Skeletal muscle tissue (tissue), 4 donors: ENCODE measurements around the gene KBTBD8. TPM values are rescaled to one million over a fixed set of nuclear protein-coding genes. Genes with fewer than 3 reads are reported as not detected.
A peak's percentile ranks its signal among the peaks of the same experiment; 100 is the strongest.

Source experiments
- H3K27ac ChIP-seq: one replicate; pipeline ENCODE4 v1.7.0; 2013; ENCODE audit warnings: mild to moderate bottlenecking, low read depth, low read length, inconsistent platforms
- H3K27me3 ChIP-seq, 3 donors: one replicate each; pipeline ENCODE4 v1.7.0; 2013; ENCODE audit warnings: low read length in 3 of 3; ENCODE audit not compliant: control insufficient read depth in 3 of 3, insufficient read depth in 3 of 3
- H3K36me3 ChIP-seq, 3 donors: one replicate each; pipeline ENCODE4 v1.7.0; 2013; ENCODE audit warnings: low read length in 3 of 3; ENCODE audit not compliant: control insufficient read depth in 3 of 3, insufficient read depth in 3 of 3
- H3K4me1 ChIP-seq, 3 donors: one replicate each; pipeline ENCODE4 v1.7.0; 2013; ENCODE audit warnings: low read length in 3 of 3, mild to moderate bottlenecking in 3 of 3; ENCODE audit not compliant: control insufficient read depth in 3 of 3, insufficient read depth in 3 of 3
- H3K4me3 ChIP-seq, 3 donors: one replicate each; pipeline ENCODE4 v1.7.0; 2013; ENCODE audit warnings: low read length in 3 of 3
- H3K9ac ChIP-seq, 3 donors: one replicate each; pipeline ENCODE4 v1.7.0; 2013; ENCODE audit warnings: low read length in 3 of 3, mild to moderate bottlenecking in 3 of 3, moderate library complexity in 2 of 3, low read depth in 1 of 3
- H3K9me3 ChIP-seq, 3 donors: one replicate each; pipeline ENCODE4 v1.7.0; 2013; ENCODE audit warnings: low read length in 3 of 3; ENCODE audit not compliant: control insufficient read depth in 3 of 3
- total RNA-seq: library from RNA; depleted of rRNA; stranded (reverse); fragments of >200 nt; gene quantifications from one replicate; pipeline ENCODE4 v1.2.3, GENCODE V29; 2014
- donor health status: Osteomylitis.

Gene KBTBD8, protein sequence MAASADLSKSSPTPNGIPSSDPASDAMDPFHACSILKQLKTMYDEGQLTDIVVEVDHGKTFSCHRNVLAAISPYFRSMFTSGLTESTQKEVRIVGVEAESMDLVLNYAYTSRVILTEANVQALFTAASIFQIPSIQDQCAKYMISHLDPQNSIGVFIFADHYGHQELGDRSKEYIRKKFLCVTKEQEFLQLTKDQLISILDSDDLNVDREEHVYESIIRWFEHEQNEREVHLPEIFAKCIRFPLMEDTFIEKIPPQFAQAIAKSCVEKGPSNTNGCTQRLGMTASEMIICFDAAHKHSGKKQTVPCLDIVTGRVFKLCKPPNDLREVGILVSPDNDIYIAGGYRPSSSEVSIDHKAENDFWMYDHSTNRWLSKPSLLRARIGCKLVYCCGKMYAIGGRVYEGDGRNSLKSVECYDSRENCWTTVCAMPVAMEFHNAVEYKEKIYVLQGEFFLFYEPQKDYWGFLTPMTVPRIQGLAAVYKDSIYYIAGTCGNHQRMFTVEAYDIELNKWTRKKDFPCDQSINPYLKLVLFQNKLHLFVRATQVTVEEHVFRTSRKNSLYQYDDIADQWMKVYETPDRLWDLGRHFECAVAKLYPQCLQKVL
- 3.1 TPM for total RNA-seq

DNA sequence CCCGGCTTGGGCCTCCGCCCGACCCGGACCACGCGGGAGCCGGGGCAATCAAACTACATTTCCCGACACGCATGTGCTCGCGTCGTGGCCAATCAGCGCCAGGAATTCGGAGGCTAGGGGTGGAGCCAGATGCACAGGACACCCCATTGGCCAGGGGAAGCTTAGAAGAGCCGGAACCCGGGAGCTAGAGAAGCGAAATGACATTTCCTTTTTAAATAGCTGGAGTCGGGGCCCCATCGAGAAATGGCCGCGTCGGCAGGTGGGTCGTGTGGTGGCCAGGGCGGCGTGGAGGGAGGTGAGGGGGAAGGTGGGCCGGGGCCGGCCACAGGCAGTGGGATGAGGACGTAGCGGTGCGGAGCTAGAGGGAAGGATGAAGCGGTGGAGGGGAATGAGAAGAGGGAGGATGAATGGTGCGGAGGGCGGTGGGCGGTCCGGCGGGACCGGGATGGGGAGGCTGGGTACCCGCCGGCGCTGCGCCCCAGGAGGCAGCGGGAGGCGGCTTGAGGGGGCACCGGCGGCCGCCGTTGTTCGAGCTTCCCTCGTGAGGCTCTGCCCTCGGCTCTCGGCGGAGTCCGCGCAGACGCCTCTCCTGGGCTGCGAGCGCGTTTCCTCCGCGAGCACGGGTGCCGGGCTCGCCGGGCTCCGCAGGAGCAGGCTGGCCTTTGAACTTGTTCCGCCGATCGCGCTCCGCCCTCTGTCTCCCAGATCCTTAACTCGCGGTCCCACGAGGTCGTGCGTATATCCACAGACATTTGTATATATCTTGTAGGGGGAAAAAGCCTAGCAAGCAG is at the start of gene KBTBD8:
Gene KBTBD8, plus strand, starts transcription at position 195 of the 791 bp plus-strand sequence. Its CDS starts 49 bp downstream, at position 244.
- Histone ChIP-seq H3K36me3 (no peaks in the 10 kb centered on the region), H3K9ac (peak within 1 kb of the TSS; percentile 75 to 78 (median 77))

DNA sequence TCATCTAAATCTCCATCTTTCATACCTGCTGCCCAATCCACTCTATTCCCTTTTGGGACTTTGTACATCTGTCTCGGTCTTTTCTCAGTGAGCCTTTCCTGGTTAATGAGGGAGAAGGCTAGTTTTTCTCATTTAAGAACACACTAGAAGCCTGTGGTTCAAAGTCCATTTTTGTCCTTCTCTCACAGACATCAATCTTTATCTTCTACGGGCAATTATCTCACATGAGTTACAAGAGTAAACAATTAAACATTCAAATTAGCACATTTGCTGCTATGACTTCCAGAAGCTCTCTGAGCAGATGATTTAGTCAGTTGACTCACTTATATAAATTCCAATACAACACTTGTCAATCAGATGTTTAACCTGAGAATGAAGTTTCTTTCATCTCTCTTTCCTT is 49.3 kb upstream of the KBTBD8 start:
- H3K9me3 ChIP-seq = no peaks in the 10 kb centered on the region
- no peak overlapping the region for H3K9ac ChIP-seq
- no peaks in the 10 kb centered on the region for H3K36me3 ChIP-seq
- no peaks in the 10 kb centered on the region for H3K4me1 ChIP-seq
- H3K4me3 ChIP-seq = no peak overlapping the region
- no peaks in the 10 kb centered on the region for H3K27me3 ChIP-seq
- H3K27ac ChIP-seq = no peak overlapping the region

More for the DNA sequence above, at the start of gene KBTBD8:
- peak within 1 kb of the TSS; percentile 59 for H3K27ac ChIP-seq
- H3K4me3 ChIP-seq = peak within 1 kb of the TSS; percentile 79 to 87 (median 84)
- no peaks in the 10 kb centered on the region for H3K9me3 ChIP-seq
- H3K4me1 ChIP-seq = peaks cover 11 to 15% (median 14%) of the 10 kb centered on the region in 3 donors
- no peaks in the 10 kb centered on the region for H3K27me3 ChIP-seq

DNA sequence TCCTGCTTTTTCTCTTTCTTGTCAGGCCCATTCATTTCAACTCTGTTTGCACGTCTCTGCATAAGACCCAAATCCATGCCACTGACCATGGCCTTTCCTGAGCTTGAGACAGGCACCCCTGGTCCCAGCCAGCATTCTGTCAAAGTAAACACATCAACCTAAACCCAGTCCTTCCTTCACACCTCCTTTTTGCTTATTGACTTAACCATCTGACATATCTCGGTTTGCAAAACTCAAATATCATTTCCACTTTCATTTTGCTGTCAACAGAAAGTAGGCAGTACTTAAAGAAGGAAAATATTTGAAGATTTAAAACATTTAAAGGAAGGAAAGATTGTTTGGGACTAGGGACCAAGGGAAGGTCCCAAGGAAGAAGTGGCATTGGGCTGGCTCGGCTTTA is 48.2 kb upstream of the KBTBD8 start:
- Histone ChIP-seq H3K27ac (no peak overlapping the region), H3K9ac (no peak overlapping the region), H3K27me3 (no peaks in the 10 kb centered on the region), H3K4me3 (no peak overlapping the region), H3K36me3 (no peaks in the 10 kb centered on the region), H3K9me3 (no peaks in the 10 kb centered on the region), H3K4me1 (no peaks in the 10 kb centered on the region)

DNA sequence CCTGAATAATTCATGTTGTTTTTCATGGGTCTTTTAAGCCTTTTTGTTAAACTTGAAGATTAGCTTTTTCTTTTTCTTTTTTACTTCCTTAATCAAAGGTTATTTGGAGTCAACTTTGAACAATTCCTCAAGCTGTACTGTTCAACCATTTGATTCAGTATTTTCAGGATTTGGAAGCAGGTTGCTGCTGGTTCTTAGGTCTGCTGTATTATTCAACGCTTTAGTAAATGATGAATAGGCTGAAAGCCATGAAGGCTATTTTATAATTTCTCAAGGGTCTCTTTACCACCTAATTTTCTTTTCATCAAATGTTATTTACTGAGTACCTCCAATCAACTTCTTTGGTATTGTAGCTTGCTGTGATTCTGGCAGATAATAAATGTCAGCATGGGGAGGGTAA is 45.8 kb upstream of the KBTBD8 start:
- Histone ChIP-seq H3K27ac (no peak overlapping the region), H3K36me3 (no peaks in the 10 kb centered on the region), H3K4me3 (no peak overlapping the region), H3K4me1 (no peaks in the 10 kb centered on the region), H3K9ac (no peak overlapping the region), H3K9me3 (no peaks in the 10 kb centered on the region), H3K27me3 (peaks cover 0 to 2% (median 0%) of the 10 kb centered on the region in 3 donors)

DNA sequence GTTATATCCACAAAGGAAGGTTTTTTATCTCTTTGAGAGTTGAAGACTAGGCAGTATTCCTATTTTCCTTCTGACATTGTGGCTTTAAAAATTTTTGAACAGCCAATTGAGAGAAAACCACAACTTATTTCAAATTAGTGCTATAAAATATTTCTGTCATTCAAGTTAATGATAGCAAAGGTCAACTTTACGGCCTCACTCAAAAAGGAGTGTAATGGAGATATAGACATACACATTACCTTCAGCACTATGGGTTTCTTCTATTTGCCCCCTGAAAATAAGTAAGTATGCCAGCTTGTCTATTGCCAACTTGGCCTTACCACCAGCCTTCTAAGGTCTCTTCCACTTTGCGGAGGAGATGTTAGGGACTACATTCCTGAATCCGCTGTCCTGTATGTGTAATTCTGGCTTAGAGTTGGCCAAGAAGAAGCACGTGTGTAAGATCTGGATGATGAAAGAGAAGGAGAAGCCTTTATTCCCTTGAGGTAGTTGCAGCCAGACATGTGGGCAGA is 44.1 kb upstream of the KBTBD8 start:
- no peak overlapping the region for H3K4me3 ChIP-seq
- peaks cover 0 to 2% (median 0%) of the 10 kb centered on the region in 3 donors for H3K27me3 ChIP-seq

DNA sequence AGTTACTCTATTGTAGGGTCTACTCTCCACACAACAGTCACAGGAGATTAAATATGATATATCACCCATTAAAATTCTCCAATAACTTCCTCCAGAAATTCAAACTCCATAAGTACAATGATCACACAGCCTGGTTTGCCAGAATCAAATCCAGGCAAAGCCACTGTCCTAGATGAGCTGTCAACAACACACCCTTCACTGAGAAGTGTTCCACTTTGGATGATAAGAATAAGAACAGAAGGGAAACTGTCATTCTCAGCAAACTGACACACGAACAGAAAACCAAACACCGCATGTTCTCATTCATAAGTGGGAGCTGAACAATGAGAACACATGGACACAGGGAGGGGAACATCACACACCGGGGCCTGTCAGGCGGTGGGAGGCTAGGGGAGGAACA is 41.4 kb upstream of the KBTBD8 start:
- H3K27ac ChIP-seq = no peak overlapping the region
- no peaks in the 10 kb centered on the region for H3K9me3 ChIP-seq
- no peak overlapping the region for H3K9ac ChIP-seq
- H3K27me3 ChIP-seq = peaks cover 0 to 3% (median 0%) of the 10 kb centered on the region in 3 donors
- H3K36me3 ChIP-seq = no peaks in the 10 kb centered on the region
- H3K4me3 ChIP-seq = no peak overlapping the region
- H3K4me1 ChIP-seq = no peaks in the 10 kb centered on the region

More for the DNA sequence above, 44.1 kb upstream of the KBTBD8 start:
- no peaks in the 10 kb centered on the region for H3K36me3 ChIP-seq
- H3K27ac ChIP-seq = no peak overlapping the region
- no peaks in the 10 kb centered on the region for H3K4me1 ChIP-seq
- no peaks in the 10 kb centered on the region for H3K9me3 ChIP-seq
- no peak overlapping the region for H3K9ac ChIP-seq

DNA sequence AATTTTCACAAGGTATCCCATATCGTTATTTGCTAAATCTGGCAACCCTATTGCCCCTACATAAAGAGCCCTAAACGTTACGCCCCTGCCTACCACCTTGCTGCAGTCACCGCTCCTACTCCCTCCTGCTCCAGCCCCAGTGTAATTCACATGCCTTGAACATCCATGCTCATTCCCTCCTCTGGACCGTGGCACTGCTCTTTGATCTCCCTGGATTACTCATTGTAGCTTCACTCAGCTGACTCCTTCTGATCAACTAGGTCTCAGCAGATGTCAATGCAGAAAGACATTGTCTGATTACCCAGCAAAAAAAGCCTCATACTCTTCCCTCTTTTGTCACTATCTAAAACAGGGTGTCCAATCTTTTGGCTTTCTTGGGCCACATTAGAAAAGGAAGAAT is 40.7 kb upstream of the KBTBD8 start:
- no peak overlapping the region for H3K27ac ChIP-seq
- H3K27me3 ChIP-seq = peaks cover 0 to 5% (median 0%) of the 10 kb centered on the region in 3 donors
- no peaks in the 10 kb centered on the region for H3K4me1 ChIP-seq
- no peak overlapping the region for H3K4me3 ChIP-seq
- H3K36me3 ChIP-seq = no peaks in the 10 kb centered on the region
- H3K9me3 ChIP-seq = no peaks in the 10 kb centered on the region
- H3K9ac ChIP-seq = no peak overlapping the region

DNA sequence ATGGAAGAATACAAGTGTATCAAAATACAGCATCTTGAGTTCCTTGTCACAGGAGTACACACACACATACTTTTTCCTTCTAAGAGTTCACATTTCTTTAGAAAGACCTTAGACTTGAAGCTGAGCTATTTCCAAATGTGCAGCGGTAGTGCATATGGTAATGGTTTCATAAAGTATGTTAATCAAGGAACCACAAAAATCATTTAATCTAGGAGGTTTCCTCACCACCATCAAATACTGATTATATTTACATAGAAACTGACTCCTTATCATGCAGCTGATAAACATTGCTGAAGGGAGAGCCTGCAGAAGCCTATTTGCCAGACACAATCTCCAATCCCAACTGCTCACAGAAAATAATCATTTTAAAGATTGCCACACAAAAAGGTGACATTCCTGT is 40.0 kb upstream of the KBTBD8 start:
- no peaks in the 10 kb centered on the region for H3K9me3 ChIP-seq
- no peak overlapping the region for H3K9ac ChIP-seq
- no peak overlapping the region for H3K4me3 ChIP-seq
- H3K27ac ChIP-seq = no peak overlapping the region
- no peaks in the 10 kb centered on the region for H3K4me1 ChIP-seq
- peaks cover 0 to 5% (median 0%) of the 10 kb centered on the region in 3 donors for H3K27me3 ChIP-seq
- H3K36me3 ChIP-seq = no peaks in the 10 kb centered on the region

DNA sequence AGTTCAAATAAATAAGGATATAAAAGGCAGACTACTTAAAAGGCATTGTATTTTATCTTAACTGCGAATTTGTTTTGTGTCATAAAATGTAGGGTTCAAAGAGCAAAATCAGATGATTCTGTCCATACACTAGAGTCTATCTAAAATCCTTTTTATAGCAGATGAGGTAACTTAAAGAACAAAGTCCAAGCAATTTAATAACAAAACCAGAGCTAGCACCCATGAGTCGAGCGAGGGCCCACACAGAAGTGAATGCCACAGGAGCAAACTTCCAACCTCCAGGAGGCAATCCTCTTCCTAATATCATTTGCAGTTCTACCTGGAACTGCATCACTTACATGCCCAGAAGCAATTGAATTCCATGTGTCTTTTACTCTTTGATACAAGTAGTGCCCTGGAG is 35.4 kb upstream of the KBTBD8 start:
- Histone ChIP-seq H3K4me1 (no peaks in the 10 kb centered on the region), H3K27ac (no peak overlapping the region), H3K9ac (no peak overlapping the region), H3K9me3 (no peaks in the 10 kb centered on the region), H3K4me3 (no peak overlapping the region), H3K36me3 (no peaks in the 10 kb centered on the region), H3K27me3 (peaks cover 0 to 5% (median 2%) of the 10 kb centered on the region in 3 donors)
